Lower lobe of right lung (tissue), 2 donors: ENCODE measurements around the gene MRTFA. TPM values are rescaled to one million over a fixed set of nuclear protein-coding genes. Genes with fewer than 3 reads are reported as not detected.

Experiments
- ATAC-seq, 2 donors: fragments of 200-7000 bp; cut with Tn5 transposase; one replicate each; pipeline ENCODE4 v1.9.1; 2020 to 2022; ENCODE audit warnings: mild to moderate bottlenecking in 2 of 2, moderate library complexity in 2 of 2
- DNase-seq: peaks from one replicate; pipeline ENCODE4 v3.0.0-alpha.2; 2020
- H3K27ac ChIP-seq: fragments of 200-600 bp; one replicate; pipeline ENCODE4 v1.8.0; 2022
- H3K27me3 ChIP-seq: fragments of 200-600 bp; one replicate; pipeline ENCODE4 v1.8.0; 2022; ENCODE audit warnings: low read depth
- H3K36me3 ChIP-seq: fragments of 200-600 bp; one replicate; pipeline ENCODE4 v1.8.0; 2022; ENCODE audit warnings: mild to moderate bottlenecking
- H3K4me1 ChIP-seq: fragments of 200-600 bp; one replicate; pipeline ENCODE4 v1.8.0; 2022
- H3K4me3 ChIP-seq: fragments of 200-600 bp; one replicate; pipeline ENCODE4 v1.8.0; 2022; ENCODE audit warnings: mild to moderate bottlenecking
- H3K9me3 ChIP-seq: fragments of 200-600 bp; one replicate; pipeline ENCODE4 v1.8.0; 2022
- intact Hi-C: fragments of 100-400 bp; cut with DNase I; formaldehyde crosslinking; loops from one replicate; pipeline ENCODE4 v1.11.0; 2022
- total RNA-seq: library from RNA; stranded (reverse); fragmentation: NEBNext Ultra II Directional; extraction: Animal tissue kit (Norgen Biotek cat#: 25700); gene quantifications from one replicate; pipeline ENCODE4 v1.2.1, GENCODE V29; 2021
- TF ChIP-seq, protein P1 (sequence below): fragments of 200-600 bp; IDR thresholded peaks from one replicate; pipeline ENCODE4 v1.8.0; 2022; ENCODE audit warnings: antibody characterized with exemption, mild to moderate bottlenecking
- donor health status: DM: no; HTN: yes; CAD: no; lungs with severe emphysema.

The MRTFA gene
- total RNA-seq, 1 donor from 2014 or later, result 54.2 TPM

DNA sequence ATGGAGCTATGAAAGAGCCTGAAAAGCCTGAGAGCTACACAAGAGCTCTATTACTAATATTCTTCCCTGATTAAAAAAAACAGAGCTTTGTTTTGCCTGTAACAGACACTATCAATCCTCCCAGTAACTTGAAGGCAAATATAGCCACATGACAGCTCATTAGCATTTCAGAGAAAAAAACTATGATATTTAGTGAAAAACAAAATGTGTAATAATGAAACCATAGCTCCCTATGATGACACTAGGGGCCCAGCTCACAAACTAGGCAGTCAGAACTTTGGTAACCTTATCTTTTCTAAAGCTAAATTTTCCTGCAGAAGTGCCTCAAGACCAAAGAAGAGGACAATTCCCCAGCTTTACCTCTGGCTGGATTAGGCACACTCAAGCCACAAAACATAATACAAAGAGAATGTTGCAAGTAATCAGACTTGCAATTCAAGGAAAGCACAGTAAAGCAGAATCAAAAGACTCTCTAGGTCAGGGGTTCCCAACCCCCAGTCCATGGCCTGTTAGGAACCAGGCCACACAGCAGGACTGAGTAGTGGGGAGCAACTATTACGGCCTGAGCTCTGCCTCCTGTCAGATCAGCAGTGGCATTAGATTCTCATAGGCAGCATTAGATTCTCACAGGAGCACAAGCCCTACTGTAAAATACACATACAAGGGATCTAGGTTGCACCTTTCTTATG lies 53.3 kb downstream of the MRTFA start:
- H3K36me3 ChIP-seq, result peaks cover 11% of the 10 kb centered on the region
- no peak for ATAC-seq
- H3K27me3 ChIP-seq, result no peaks in the 10 kb centered on the region
- H3K4me1 ChIP-seq, result no peaks in the 10 kb centered on the region
- H3K9me3 ChIP-seq, result no peaks in the 10 kb centered on the region
- TF ChIP-seq, protein P1, sequence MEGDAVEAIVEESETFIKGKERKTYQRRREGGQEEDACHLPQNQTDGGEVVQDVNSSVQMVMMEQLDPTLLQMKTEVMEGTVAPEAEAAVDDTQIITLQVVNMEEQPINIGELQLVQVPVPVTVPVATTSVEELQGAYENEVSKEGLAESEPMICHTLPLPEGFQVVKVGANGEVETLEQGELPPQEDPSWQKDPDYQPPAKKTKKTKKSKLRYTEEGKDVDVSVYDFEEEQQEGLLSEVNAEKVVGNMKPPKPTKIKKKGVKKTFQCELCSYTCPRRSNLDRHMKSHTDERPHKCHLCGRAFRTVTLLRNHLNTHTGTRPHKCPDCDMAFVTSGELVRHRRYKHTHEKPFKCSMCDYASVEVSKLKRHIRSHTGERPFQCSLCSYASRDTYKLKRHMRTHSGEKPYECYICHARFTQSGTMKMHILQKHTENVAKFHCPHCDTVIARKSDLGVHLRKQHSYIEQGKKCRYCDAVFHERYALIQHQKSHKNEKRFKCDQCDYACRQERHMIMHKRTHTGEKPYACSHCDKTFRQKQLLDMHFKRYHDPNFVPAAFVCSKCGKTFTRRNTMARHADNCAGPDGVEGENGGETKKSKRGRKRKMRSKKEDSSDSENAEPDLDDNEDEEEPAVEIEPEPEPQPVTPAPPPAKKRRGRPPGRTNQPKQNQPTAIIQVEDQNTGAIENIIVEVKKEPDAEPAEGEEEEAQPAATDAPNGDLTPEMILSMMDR, result no peak
- intact Hi-C loops, result no loop called here
- H3K4me3 ChIP-seq, result no peak overlapping the region
- no peak overlapping the region for H3K27ac ChIP-seq
- no peak for DNase-seq

DNA sequence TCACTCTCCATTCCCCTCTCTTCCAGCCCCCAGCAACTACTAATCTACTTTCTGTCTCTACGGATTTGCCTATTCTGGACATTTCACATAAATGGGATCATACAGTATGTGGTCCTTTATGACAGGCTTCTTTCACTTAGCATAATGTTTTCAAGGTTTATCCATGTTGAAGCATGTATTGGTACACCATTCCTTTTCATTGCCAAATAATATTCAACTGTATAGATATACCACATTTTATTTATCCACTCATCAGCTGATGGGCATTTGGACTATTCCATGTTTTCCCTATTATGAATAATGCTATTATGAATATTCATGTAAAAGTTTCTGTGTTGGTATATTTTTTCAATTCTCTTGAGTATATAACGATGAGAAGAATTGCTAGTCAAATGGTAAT lies 54.5 kb downstream of the MRTFA start:
- no peaks in the 10 kb centered on the region for H3K27me3 ChIP-seq
- H3K9me3 ChIP-seq, result no peaks in the 10 kb centered on the region
- ATAC-seq (no peak), DNase-seq (no peak)
- intact Hi-C loops, result no loop called here
- H3K4me3 ChIP-seq, result no peak overlapping the region
- TF ChIP-seq, protein P1, result no peak
- H3K27ac ChIP-seq, result no peak overlapping the region
- H3K36me3 ChIP-seq, result peaks cover 11% of the 10 kb centered on the region
- H3K4me1 ChIP-seq, result no peaks in the 10 kb centered on the region

DNA sequence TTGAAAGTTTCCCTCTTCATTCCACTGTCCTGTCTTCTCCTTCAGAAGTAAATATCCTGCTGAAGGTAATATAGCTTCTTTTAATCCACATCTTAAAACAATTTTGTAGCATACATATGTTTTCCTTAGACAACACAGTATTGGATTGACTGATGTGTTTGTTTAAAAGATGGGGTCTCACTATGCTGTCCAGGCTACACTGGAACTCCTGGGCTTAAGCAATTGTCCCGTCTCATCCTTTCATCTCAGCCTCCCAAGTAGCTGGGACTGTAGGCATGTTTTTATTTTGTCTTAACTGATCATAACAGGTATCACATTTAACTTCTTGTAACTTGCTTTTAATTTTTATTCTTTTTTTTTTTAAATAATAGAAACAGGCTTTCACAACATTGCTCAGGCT lies 55.9 kb downstream of the MRTFA start:
- no peak for ATAC-seq
- Histone ChIP-seq H3K27ac (no peak overlapping the region), H3K4me1 (no peaks in the 10 kb centered on the region), H3K9me3 (no peaks in the 10 kb centered on the region), H3K27me3 (no peaks in the 10 kb centered on the region), H3K36me3 (peaks cover 11% of the 10 kb centered on the region), H3K4me3 (no peak overlapping the region)
- TF ChIP-seq, protein P1, result no peak
- no peak for DNase-seq
- intact Hi-C loops, result no loop called here

DNA sequence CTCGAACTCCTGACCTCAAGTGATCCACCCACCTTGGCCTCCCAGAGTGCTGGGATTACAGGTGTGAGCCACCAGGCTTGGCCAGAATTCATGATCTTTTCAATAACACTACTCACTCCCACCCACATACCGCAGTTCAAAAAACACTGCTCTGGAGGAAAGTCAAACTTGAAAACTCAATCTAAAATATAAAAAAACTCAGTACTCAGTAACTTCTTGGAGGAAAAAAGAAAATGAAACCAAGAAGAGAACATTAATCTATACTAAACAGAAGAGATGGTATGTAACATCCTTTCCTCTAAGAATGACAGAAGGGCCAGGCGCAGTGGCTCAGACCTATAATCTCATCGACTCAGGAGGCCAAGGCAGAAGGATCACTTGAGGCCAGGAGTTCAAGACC lies 58.3 kb downstream of the MRTFA start:
- Histone ChIP-seq H3K9me3 (no peaks in the 10 kb centered on the region), H3K27me3 (no peaks in the 10 kb centered on the region), H3K4me3 (no peak overlapping the region), H3K27ac (no peak overlapping the region), H3K4me1 (peaks cover 1% of the 10 kb centered on the region), H3K36me3 (no peaks in the 10 kb centered on the region)
- TF ChIP-seq, protein P1, result no peak
- intact Hi-C loops, result no loop called here
- DNase-seq (no peak), ATAC-seq (no peak)

DNA sequence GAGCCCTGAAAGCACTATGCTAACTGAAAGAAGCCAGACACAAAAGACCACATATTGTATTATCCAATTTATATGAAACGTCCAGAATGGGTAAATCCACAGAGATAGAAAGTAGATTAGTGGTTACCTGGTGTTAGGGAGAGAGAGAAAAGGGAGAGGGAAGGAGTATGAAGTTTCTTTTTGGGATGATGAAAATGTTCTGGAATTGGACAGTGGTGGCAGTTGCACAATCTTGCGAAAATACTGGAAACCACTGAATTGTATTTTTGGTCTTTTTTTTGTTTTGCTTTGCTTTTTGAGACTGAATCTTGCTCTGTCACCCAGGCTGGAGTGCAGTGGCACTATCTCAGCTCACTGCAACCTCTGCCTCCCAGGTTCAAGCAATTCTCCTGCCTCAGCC lies 63.5 kb downstream of the MRTFA start:
- H3K9me3 ChIP-seq, result no peaks in the 10 kb centered on the region
- H3K36me3 ChIP-seq, result no peaks in the 10 kb centered on the region
- no peak for DNase-seq
- peaks cover 2% of the 10 kb centered on the region for H3K4me1 ChIP-seq
- no peaks in the 10 kb centered on the region for H3K27me3 ChIP-seq
- no peak overlapping the region for H3K27ac ChIP-seq
- no peak overlapping the region for H3K4me3 ChIP-seq
- intact Hi-C loops, result no loop called here
- ATAC-seq, result no peak
- TF ChIP-seq, protein P1, result no peak
